Stomach (tissue), 4 donors: ENCODE measurements around the gene ICOS.

ENCODE experiments used
- CTCF ChIP-seq, 7 experiments: fragments of 450-650 bp in 4 of 7; fragments of 200-600 bp in 3 of 7; sonication (generic) in 3 of 7; IDR thresholded peaks; one replicate each; pipeline ENCODE4 v1.5.1; 2016 to 2019; ENCODE audit warnings: antibody characterized with exemption in 7 of 7, control low read depth in 2 of 7, mild to moderate bottlenecking in 1 of 7
- EP300 ChIP-seq: sonication (generic); formaldehyde crosslinking; IDR thresholded peaks from one replicate; pipeline ENCODE4 v1.6.1; 2017; ENCODE audit warnings: antibody characterized with exemption
- POLR2AphosphoS5 ChIP-seq, 3 donors: sonication (generic); formaldehyde crosslinking; IDR thresholded peaks; one replicate each; pipeline ENCODE4 v1.6.1; 2016; ENCODE audit warnings: antibody characterized with exemption in 3 of 3

GRCh38 chr2:203972066-203972465 lies 35.5 kb downstream of the ICOS start:
- TF ChIP-seq CTCF (IDR thresholded peaks at IDR 0.05) (no peak), POLR2AphosphoS5 (IDR thresholded peaks at IDR 0.05) (no peak), EP300 (no peak)
